GM20000 (cell line): ENCODE data around the gene DEAF1.

Experiments
- DNase-seq: peaks from one replicate; pipeline ENCODE4 v3.0.0; 2012; ENCODE audit warnings: low spot score
- TF ChIP-seq, protein P1 (sequence below): IDR thresholded peaks from 2 replicates; pipeline ENCODE4 v1.5.1; 2012; ENCODE audit warnings: mild to moderate bottlenecking, control low read depth; ENCODE audit errors: extremely low read depth, missing control alignments

Gene DEAF1

DNA sequence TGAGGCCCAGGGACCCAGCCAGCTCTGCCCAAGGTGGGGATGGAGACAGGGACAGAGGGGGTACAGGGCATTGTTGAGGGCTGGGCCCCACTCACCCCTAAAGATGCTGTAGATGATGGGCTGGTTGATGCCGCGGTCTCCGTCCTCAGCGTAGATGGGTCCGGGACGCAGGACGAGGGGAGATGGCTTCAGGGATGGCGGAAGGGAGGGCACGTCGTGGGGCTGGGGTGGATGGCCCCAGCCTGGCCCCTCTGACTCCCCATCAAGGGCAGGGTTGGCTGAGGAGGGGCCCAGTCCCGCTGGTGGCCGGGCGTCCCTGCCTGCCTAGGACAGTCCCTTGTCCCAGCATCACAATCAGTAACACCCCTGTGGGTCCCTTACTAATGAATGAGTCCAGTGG, 74.8 kb downstream of the DEAF1 start:
- no peak for DNase-seq
- TF ChIP-seq, protein P1, sequence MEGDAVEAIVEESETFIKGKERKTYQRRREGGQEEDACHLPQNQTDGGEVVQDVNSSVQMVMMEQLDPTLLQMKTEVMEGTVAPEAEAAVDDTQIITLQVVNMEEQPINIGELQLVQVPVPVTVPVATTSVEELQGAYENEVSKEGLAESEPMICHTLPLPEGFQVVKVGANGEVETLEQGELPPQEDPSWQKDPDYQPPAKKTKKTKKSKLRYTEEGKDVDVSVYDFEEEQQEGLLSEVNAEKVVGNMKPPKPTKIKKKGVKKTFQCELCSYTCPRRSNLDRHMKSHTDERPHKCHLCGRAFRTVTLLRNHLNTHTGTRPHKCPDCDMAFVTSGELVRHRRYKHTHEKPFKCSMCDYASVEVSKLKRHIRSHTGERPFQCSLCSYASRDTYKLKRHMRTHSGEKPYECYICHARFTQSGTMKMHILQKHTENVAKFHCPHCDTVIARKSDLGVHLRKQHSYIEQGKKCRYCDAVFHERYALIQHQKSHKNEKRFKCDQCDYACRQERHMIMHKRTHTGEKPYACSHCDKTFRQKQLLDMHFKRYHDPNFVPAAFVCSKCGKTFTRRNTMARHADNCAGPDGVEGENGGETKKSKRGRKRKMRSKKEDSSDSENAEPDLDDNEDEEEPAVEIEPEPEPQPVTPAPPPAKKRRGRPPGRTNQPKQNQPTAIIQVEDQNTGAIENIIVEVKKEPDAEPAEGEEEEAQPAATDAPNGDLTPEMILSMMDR = no peak

DNA sequence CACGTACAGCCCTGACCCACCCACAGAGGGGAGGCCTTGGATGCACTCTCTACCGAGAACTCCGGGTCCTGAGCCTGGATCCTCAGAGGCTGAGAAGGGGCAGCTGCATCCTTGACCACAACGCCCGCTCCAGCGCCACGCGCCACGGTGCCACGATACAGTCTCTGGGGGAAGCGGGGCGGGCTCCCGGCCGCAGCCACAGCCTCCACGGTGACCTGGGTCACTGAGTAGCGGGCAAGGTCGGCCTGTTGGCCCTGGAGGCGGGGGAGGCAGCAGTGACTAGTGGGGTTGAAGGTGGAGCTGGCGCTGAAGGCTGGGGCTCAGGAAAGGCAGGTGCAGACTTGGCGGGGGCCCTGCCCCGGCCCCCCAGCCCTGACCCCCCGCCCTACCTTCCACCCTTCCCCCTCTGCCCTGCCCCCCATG, 75.4 kb downstream of the DEAF1 start:
- TF ChIP-seq, protein P1 = no peak
- DNase-seq = no peak

DNA sequence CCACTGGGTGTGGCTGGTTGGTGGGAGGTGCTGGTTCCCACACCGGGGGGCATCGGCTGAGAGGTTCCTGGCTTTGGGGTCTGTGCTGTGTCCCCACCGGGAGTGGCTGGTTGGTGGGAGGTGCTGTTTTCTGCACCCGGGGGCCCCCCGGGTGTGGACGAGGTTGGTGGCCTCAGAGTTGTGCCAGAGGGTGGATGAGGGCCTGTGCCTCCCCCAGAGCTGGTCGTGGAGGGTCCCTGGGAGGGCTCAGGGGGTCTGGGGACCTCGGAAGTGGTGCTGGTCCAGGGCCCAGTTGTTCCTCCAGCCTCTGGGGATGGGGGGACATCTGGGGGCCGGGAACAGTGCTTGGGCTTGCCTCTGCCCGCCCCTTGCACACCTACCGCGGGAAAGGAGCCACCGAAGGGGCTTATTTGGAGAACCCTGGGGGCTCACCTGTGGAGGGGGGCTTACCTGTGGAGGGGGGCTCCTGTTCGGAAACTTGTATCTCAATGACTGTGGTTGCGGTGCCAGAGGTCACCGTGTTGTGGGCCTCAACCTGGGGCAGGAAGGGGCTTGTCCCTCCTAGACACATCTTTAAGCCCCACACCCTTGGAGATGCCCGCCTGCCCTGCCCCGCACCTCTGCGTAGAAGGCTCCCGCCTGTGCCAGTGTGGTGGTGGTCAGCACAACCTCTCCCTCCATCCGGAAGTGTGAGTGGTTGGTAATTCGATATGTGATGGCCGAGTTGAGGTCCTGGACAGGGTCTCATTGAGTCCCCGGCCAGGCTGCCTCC, 76.0 kb downstream of the DEAF1 start:
- no peak for DNase-seq
- TF ChIP-seq, protein P1 = no peak

DNA sequence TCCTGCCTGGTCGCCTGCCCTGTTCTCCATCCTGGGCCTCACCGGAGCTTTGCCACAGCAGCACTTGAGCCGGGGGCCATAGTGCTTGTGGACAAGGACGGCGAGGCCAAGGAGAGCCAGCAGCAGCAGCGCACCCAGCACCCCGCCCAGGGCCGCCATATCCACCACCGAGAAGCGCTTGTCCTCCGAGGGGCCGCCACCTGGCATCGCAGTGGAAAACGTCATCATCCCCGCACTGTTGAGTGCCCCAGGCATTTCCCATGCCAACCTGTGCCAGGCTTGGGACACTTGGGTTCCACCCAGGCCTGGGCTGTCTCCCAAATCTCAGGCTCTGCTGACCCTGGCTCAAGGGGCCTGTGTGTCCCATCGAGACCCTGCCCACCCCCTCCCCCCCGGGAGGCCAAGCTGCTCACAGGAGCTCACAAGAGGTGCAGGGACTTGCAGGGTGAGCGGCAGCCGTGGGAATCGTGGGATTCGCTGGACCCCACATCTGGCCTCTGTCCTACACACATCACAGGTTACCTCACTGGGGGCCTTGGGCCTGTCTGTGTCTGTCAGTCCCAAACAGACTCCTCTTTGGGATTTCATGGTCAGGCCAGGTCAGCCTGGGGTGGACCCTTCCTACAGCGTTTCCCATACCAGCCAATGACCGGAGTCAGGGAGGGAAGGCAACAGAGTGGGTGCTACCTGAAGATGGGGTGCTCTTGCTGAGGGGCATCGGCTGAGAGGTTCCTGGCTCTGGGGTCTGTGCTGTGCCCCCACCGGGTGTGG, 76.9 kb downstream of the DEAF1 start:
- no peak for DNase-seq
- TF ChIP-seq, protein P1 = no peak

DNA sequence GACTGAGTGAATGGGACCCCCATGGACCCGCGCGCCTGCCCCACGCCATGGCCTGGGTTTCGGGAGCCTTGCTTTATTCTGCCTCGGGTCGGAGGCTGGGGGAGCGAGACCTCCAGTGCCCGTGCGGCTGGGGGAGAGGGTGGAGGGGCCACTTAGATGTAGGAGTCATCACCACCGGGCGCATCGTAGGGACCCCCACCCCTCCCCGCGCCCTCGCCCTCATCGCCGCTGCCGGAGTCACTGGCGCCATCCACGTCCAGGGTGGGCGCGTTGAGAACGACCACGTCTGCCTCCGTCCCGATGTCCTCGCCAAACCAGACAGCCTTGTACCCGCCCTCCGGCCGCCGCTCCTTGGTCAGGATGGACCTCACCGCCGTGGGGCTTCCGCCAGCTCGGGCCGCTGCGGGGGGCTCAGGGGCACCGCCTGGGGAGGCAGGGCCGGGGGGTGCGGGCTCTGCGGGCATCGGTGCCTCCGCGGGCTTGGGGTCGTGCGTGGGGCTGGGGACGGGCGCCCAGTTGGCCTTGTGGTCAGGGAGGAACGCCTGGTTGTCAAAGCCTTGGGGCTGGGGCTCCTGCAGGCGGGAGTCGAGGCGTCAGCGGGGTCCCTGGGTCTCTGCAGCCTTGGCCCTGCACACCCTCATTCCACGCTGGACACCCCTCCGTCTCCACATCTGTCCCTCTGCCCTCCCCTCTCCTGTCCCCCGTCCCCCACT, 77.7 kb downstream of the DEAF1 start:
- TF ChIP-seq, protein P1 = no peak
- no peak for DNase-seq

DNA sequence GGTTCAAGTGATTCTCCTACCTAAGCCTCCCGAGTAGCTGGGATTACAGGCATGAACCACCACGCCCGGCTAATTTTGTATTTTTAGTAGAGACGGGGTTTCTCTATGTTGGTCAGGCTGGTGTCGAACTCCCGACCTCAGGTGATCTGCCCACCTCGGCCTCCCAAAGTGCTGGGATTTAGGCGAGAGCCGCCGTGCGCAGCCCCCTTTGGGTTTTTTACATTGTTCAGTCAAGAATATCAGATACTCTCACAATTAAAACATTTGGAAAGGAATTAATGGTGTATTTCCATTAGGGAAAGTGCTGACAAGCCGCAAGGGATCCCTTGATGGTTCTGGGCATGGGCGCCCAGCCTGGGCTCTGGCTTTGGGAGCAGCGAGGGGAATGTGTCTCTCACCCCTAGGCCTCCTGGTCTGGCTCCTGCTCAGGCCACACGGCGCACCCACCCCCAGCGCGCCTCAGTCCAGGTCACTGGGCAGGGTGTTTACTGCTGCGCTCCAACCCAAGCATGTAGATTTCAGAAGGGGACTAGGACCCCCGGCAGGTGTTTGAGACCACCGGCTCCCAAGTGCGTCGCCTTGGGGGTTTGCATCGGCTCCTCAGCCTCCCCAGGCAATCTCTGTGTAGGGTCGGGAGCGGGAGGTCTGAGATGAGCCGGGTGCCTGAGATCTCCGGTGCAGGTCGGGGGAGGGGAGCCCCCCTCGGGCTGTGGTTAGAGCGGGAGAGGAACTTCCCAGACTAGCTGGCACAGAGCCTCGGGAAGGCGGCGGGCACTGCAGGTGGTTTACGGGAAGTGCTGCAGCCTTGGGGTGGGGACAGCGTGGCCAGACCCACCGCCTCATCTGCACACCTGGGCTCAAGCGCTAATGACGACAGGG, 78.5 kb downstream of the DEAF1 start:
- DNase-seq = no peak
- TF ChIP-seq, protein P1 = no peak
